Lower leg skin (tissue), 3 donors: ENCODE measurements around the gene CCL27.

Experiments
- CTCF ChIP-seq, 3 donors: fragments of 450-650 bp; IDR thresholded peaks; one replicate each; pipeline ENCODE4 v1.5.1; 2016; ENCODE audit warnings: antibody characterized with exemption in 3 of 3, mild to moderate bottlenecking in 3 of 3, moderate library complexity in 2 of 3
- POLR2A ChIP-seq, 2 donors: fragments of 450-650 bp; IDR thresholded peaks; one replicate each; pipeline ENCODE4 v1.6.1; 2016 to 2017; ENCODE audit warnings: antibody characterized with exemption in 2 of 2, mild to moderate bottlenecking in 1 of 2, moderate library complexity in 1 of 2

GRCh38 chr9:34662526-34663302 is at the start of gene CCL27:
- TF ChIP-seq CTCF (IDR thresholded peaks at IDR 0.05): no peak
- no peak for TF ChIP-seq POLR2A (IDR thresholded peaks at IDR 0.05)
